CD14-positive monocyte (primary cell): ENCODE data around the gene CYP27C1. TPM values are rescaled to one million over a fixed set of nuclear protein-coding genes. Genes with fewer than 3 reads are reported as not detected.
A peak's percentile ranks its signal among the peaks of the same experiment; 100 is the strongest.

Experiments used
- DNase-seq, 3 donors: peaks; one replicate each; pipeline ENCODE4 v3.0.0-alpha.2; 2011 to 2022
- H2AFZ ChIP-seq: 2 replicates; pipeline ENCODE4 v1.6.0; 2012; ENCODE audit warnings: mild to moderate bottlenecking, low read depth, low read length, inconsistent platforms; ENCODE audit not compliant: insufficient read depth, poor library complexity, severe bottlenecking
- H3K27ac ChIP-seq, 2 donors: 1 replicate in 1 of 2; 2 replicates in 1 of 2; pipeline ENCODE4 v1.5.1; 2012 to 2013; ENCODE audit warnings: low read length in 2 of 2, control low read depth in 1 of 2, inconsistent platforms in 1 of 2, low read depth in 1 of 2, mild to moderate bottlenecking in 1 of 2
- H3K27me3 ChIP-seq, 2 donors: one replicate each; pipeline versions ENCODE4 v1.6.0 to v1.6.1; 2011 to 2013; ENCODE audit warnings: low read length in 2 of 2; ENCODE audit not compliant: control insufficient read depth in 2 of 2, insufficient read depth in 2 of 2
- H3K36me3 ChIP-seq, 2 donors: replicated peaks in 1 of 2; 1 replicate in 1 of 2; 2 replicates in 1 of 2; pipeline versions ENCODE4 v1.5.1 to v1.6.1; 2012 to 2013; ENCODE audit warnings: low read length in 2 of 2, control low read depth in 1 of 2, inconsistent platforms in 1 of 2, mild to moderate bottlenecking in 1 of 2; ENCODE audit not compliant: insufficient read depth in 2 of 2, control insufficient read depth in 1 of 2
- H3K4me1 ChIP-seq, 2 donors: 1 replicate in 1 of 2; 2 replicates in 1 of 2; pipeline versions ENCODE4 v1.5.1 to v1.6.1; 2012 to 2013; ENCODE audit warnings: low read length in 2 of 2, control low read depth in 1 of 2, inconsistent platforms in 1 of 2, mild to moderate bottlenecking in 1 of 2, moderate library complexity in 1 of 2; ENCODE audit not compliant: insufficient read depth in 2 of 2, control insufficient read depth in 1 of 2
- H3K4me2 ChIP-seq: replicated peaks from 2 replicates; pipeline ENCODE3; 2012; ENCODE audit warnings: low read length, moderate library complexity, mild to moderate bottlenecking; ENCODE audit not compliant: poor library complexity, severe bottlenecking; ENCODE audit errors: extremely low read depth
- H3K4me3 ChIP-seq, 3 experiments: fragments of 200-600 bp in 1 of 3; sonication (generic) in 1 of 3; replicated peaks in 1 of 3; 1 replicate in 2 of 3; 2 replicates in 1 of 3; pipeline ENCODE4 v1.5.1; 2011 to 2013; ENCODE audit warnings: low read length in 3 of 3, mild to moderate bottlenecking in 3 of 3, control low read depth in 2 of 3, low read depth in 2 of 3, inconsistent platforms in 1 of 3, moderate library complexity in 1 of 3
- H3K79me2 ChIP-seq: 2 replicates; pipeline ENCODE4 v1.6.0; 2012; ENCODE audit warnings: mild to moderate bottlenecking, control low read depth, inconsistent platforms, low read length, moderate library complexity; ENCODE audit not compliant: insufficient read depth
- H3K9ac ChIP-seq: 2 replicates; pipeline ENCODE4 v1.6.0; 2017; ENCODE audit warnings: low read length, mild to moderate bottlenecking; ENCODE audit not compliant: insufficient read depth, poor library complexity, severe bottlenecking
- H3K9me3 ChIP-seq, 2 donors: replicated peaks in 1 of 2; 1 replicate in 1 of 2; 2 replicates in 1 of 2; pipeline versions ENCODE4 v1.5.1 to v1.6.1; 2012 to 2013; ENCODE audit warnings: low read length in 2 of 2, control low read depth in 1 of 2; ENCODE audit not compliant: control insufficient read depth in 1 of 2, insufficient read depth in 1 of 2
- H4K20me1 ChIP-seq: 2 replicates; pipeline ENCODE4 v1.6.0; 2012; ENCODE audit warnings: mild to moderate bottlenecking, low read length, control low read depth, moderate library complexity; ENCODE audit not compliant: insufficient read depth
- H3K27ac Mint-ChIP-seq, 7 donors: one replicate each; pipeline ENCODE4 v1.8.0; 2020; ENCODE audit warnings: mild to moderate bottlenecking in 7 of 7, mixed read lengths in 7 of 7, moderate library complexity in 6 of 7, inconsistent platforms in 2 of 7
- H3K27me3 Mint-ChIP-seq, 3 donors: one replicate each; pipeline ENCODE4 v1.8.0; 2021 to 2022; ENCODE audit warnings: low read depth in 3 of 3, mild to moderate bottlenecking in 3 of 3, mixed read lengths in 3 of 3, moderate library complexity in 3 of 3, inconsistent platforms in 1 of 3
- H3K36me3 Mint-ChIP-seq, 2 donors: one replicate each; pipeline ENCODE4 v1.8.0; 2020; ENCODE audit warnings: mixed read lengths in 2 of 2, inconsistent platforms in 1 of 2, mild to moderate bottlenecking in 1 of 2
- H3K4me1 Mint-ChIP-seq: one replicate; pipeline ENCODE4 v1.8.0; 2020; ENCODE audit warnings: mild to moderate bottlenecking, mixed read lengths
- H3K4me3 Mint-ChIP-seq, 2 donors: one replicate each; pipeline ENCODE4 v1.8.0; 2020; ENCODE audit warnings: mild to moderate bottlenecking in 2 of 2, mixed read lengths in 2 of 2, moderate library complexity in 1 of 2
- H3K9me3 Mint-ChIP-seq, 7 donors: one replicate each; pipeline ENCODE4 v1.8.0; 2020 to 2022; ENCODE audit warnings: mixed read lengths in 7 of 7, mild to moderate bottlenecking in 6 of 7, moderate library complexity in 6 of 7, inconsistent platforms in 2 of 7
- CTCF ChIP-seq: fragments of 200-600 bp; IDR thresholded peaks from one replicate; pipeline ENCODE4 v1.8.0; 2022; ENCODE audit warnings: antibody characterized with exemption, mild to moderate bottlenecking
- WGBS: methylation state at CpG from one replicate; pipeline ENCODE4 v1.1.5; 2013; ENCODE audit warnings: missing lambda C conversion rate; ENCODE audit not compliant: insufficient coverage; 5-methylcytosine and 5-hydroxymethylcytosine counted together
- intact Hi-C, 2 donors: fragments of 100-400 bp; cut with micrococcal nuclease; formaldehyde crosslinking; loops; one replicate each; pipeline versions ENCODE4 v1.15.0 to v1.15.1; 2023
- polyA plus RNA-seq, 3 donors: library from polyadenylated mRNA; depleted of rRNA in 1 of 3; unstranded in 2 of 3; stranded (reverse) in 1 of 3; fragments of 300-500 nt in 2 of 3; fragments of >200 nt in 1 of 3; fragmentation: Illumina TruSeq in 2 of 3; gene quantifications; 1 replicate in 2 of 3; 2 replicates in 1 of 3; pipeline ENCODE4 v1.2.3, GENCODE V29; 2012 to 2021

Gene CYP27C1
- polyA plus RNA-seq, 3 donors = not detected

GRCh38 chr2:127160676-127161075 lies 59.4 kb downstream of the CYP27C1 start:
- intact Hi-C loops = no loop called here
- Histone ChIP-seq H4K20me1 (no peaks in the 10 kb centered on the region), H3K79me2 (no peaks in the 10 kb centered on the region), H3K4me1 (peaks cover 6 to 8% of the 10 kb centered on the region in 2 donors), H2AFZ (no peak overlapping the region), H3K9me3 (no peaks in the 10 kb centered on the region), H3K36me3 (no peaks in the 10 kb centered on the region), H3K27me3 (no peaks in the 10 kb centered on the region), H3K27ac (no peak overlapping the region), H3K9ac (no peak overlapping the region), H3K4me3 (no peak overlapping the region), H3K4me2 (no peak overlapping the region)
- Mint-ChIP-seq H3K27me3 (peaks cover 1 to 3% (median 2%) of the 10 kb centered on the region in 3 donors), H3K4me1 (peaks cover 10% of the 10 kb centered on the region), H3K36me3 (no peaks in the 10 kb centered on the region), H3K9me3 (peaks cover 0 to 4% (median 0%) of the 10 kb centered on the region in 7 donors), H3K4me3 (no peak overlapping the region), H3K27ac (no peak overlapping the region)
- no peak for TF ChIP-seq CTCF
- 50% methylated on average over 1 of the region's 3 CpGs for whole genome bisulfite sequencing
- no peak for DNase-seq

DNA sequence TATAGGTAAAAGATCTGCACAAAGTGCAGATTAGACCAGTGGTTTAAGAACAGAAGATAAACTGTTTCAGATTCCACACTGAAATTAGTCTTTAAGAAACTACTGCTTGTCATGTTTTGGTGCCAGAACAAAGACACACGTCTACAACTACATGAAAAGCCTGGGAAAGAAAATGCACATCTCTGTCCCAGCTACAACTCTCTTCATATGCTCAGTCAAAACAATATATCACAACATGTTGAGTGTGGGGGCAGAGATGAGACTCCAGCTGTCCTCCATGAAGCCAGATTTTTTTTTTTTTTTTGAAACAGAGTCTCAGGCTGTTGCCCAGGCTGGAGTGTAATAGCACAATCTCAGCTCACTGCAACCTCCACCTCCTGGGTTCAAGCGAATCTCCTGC lies 60.6 kb downstream of the CYP27C1 start:
- WGBS = no CpG with 5 or more reads among the region's 2 CpGs

More for the DNA sequence above, 60.6 kb downstream of the CYP27C1 start:
- Histone ChIP-seq H3K79me2 (no peaks in the 10 kb centered on the region), H3K9ac (no peak overlapping the region), H3K27ac (peak overlapping the region in 1 of 2 donors; percentile 45), H3K4me2 (no peak overlapping the region), H2AFZ (no peak overlapping the region), H3K36me3 (no peaks in the 10 kb centered on the region), H3K27me3 (no peaks in the 10 kb centered on the region), H4K20me1 (no peaks in the 10 kb centered on the region), H3K9me3 (no peaks in the 10 kb centered on the region), H3K4me1 (peaks cover 6 to 8% of the 10 kb centered on the region in 2 donors), H3K4me3 (no peak overlapping the region)
- H3K27me3 Mint-ChIP-seq = peaks cover 1 to 3% (median 2%) of the 10 kb centered on the region in 3 donors
- peaks cover 10% of the 10 kb centered on the region for H3K4me1 Mint-ChIP-seq
- H3K27ac Mint-ChIP-seq = peak overlapping the region in 2 of 7 donors; percentile 38 to 57
- no peak for DNase-seq
- no peak for TF ChIP-seq CTCF
- H3K36me3 Mint-ChIP-seq = no peaks in the 10 kb centered on the region
- H3K4me3 Mint-ChIP-seq = no peak overlapping the region
- H3K9me3 Mint-ChIP-seq = peaks cover 0 to 4% (median 0%) of the 10 kb centered on the region in 7 donors
- intact Hi-C loops = no loop called here
